D341Med (cell line): ENCODE measurements around the gene HIPK1.

ENCODE experiments used
- DNase-seq: peaks from one replicate; pipeline ENCODE4 v3.0.0; 2012; ENCODE audit warnings: low spot score

Gene HIPK1

GRCh38 chr1:113928941-113929749, at the start of gene HIPK1:
HIPK1 (plus strand) TSS chr1:113929324.
- peak; percentile 94 for DNase-seq

- no peak for DNase-seq
Observed at GRCh38 chr1:113879739-113880038, 49.4 kb upstream of the HIPK1 start.

- DNase-seq = no peak
Observed at GRCh38 chr1:113881661-113882060, 47.5 kb upstream of the HIPK1 start.

GRCh38 chr1:113886417-113887401, 42.4 kb upstream of the HIPK1 start:
- DNase-seq = no peak

- DNase-seq = no peak
Observed at GRCh38 chr1:113887402-113888175, 41.5 kb upstream of the HIPK1 start, which contains the start of gene BCL2L15. BCL2L15 (minus strand) TSS chr1:113887581; CDS start chr1:113887375, 206 bp downstream.

- DNase-seq = no peak
Observed at GRCh38 chr1:113890816-113891215, 38.3 kb upstream of the HIPK1 start.

- no peak for DNase-seq
Observed at GRCh38 chr1:113891631-113892220, 37.4 kb upstream of the HIPK1 start.

GRCh38 chr1:113893267-113893666, 35.9 kb upstream of the HIPK1 start:
- DNase-seq = no peak

GRCh38 chr1:113895098-113895497, 34.0 kb upstream of the HIPK1 start:
- DNase-seq = no peak

- DNase-seq = no peak
Observed at GRCh38 chr1:113895961-113896360, 33.2 kb upstream of the HIPK1 start.

GRCh38 chr1:113898241-113898814, 30.8 kb upstream of the HIPK1 start:
- no peak for DNase-seq

GRCh38 chr1:113899111-113899510, 30.0 kb upstream of the HIPK1 start:
- no peak for DNase-seq

- no peak for DNase-seq
Observed at GRCh38 chr1:113901191-113901590, 27.9 kb upstream of the HIPK1 start.

- no peak for DNase-seq
Observed at GRCh38 chr1:113903501-113904292, 25.4 kb upstream of the HIPK1 start.

GRCh38 chr1:113904293-113904673, 24.8 kb upstream of the HIPK1 start:
- peak; percentile 59 for DNase-seq

GRCh38 chr1:113904674-113905434, 24.3 kb upstream of the HIPK1 start, which contains the start of the genes AP4B1 and DCLRE1B:
AP4B1 (minus strand) TSS chr1:113904799; CDS start chr1:113904717, 82 bp downstream.
DCLRE1B (plus strand) TSS chr1:113905326; CDS start chr1:113905587, 261 bp downstream.
- peak; percentile 94 for DNase-seq

- DNase-seq = peak; percentile 51
Observed at GRCh38 chr1:113905435-113905861, 23.7 kb upstream of the HIPK1 start.

- DNase-seq = peak; percentile 80
Observed at GRCh38 chr1:113912594-113913311, 16.4 kb upstream of the HIPK1 start.

GRCh38 chr1:113913312-113913668, 15.8 kb upstream of the HIPK1 start:
- DNase-seq = no peak
